HepG2 (cell line): ENCODE results near the gene TRPT1. TPM values are rescaled to one million over a fixed set of nuclear protein-coding genes. Genes with fewer than 3 reads are reported as not detected.

Experiments used
- AKAP8 ChIP-seq: sonication (generic); formaldehyde crosslinking; IDR thresholded peaks from 2 replicates; pipeline ENCODE4 v1.5.1; 2020; ENCODE audit warnings: mild to moderate bottlenecking, missing genetic modification reagents
- ARHGAP35 ChIP-seq: sonication (generic); formaldehyde crosslinking; IDR thresholded peaks from 2 replicates; pipeline ENCODE4 v1.9.0; 2022; ENCODE audit warnings: mild to moderate bottlenecking, inconsistent platforms, moderate library complexity, missing genetic modification reagents, borderline replicate concordance
- ESRRA ChIP-seq: sonication (generic); formaldehyde crosslinking; IDR thresholded peaks from 2 replicates; pipeline ENCODE4 v1.5.1; 2020; ENCODE audit warnings: mild to moderate bottlenecking, low read depth, missing genetic modification reagents
- HOXD1 ChIP-seq: sonication (generic); formaldehyde crosslinking; IDR thresholded peaks from 2 replicates; pipeline ENCODE4 v1.5.0; 2020; ENCODE audit warnings: missing genetic modification reagents
- JUNB ChIP-seq: sonication (generic); formaldehyde crosslinking; IDR thresholded peaks from 2 replicates; pipeline ENCODE4 v1.8.0; 2022; ENCODE audit warnings: missing genetic modification reagents, mild to moderate bottlenecking, borderline replicate concordance
- KDM1A ChIP-seq: IDR thresholded peaks from 2 replicates; pipeline ENCODE4 v1.6.1; 2016; ENCODE audit warnings: missing compliant biosample characterization
- MBD4 ChIP-seq: IDR thresholded peaks from 2 replicates; pipeline ENCODE4 v1.6.1; 2012; ENCODE audit warnings: low read length, inconsistent platforms, borderline replicate concordance
- MTA3 ChIP-seq: sonication (generic); formaldehyde crosslinking; IDR thresholded peaks from 2 replicates; pipeline ENCODE4 v1.4.0; 2020; ENCODE audit warnings: missing genetic modification reagents
- NFYB ChIP-seq: sonication (generic); formaldehyde crosslinking; IDR thresholded peaks from 2 replicates; pipeline ENCODE4 v1.4.0; 2020; ENCODE audit warnings: missing genetic modification reagents
- NR2C2 ChIP-seq: sonication (generic); formaldehyde crosslinking; IDR thresholded peaks from 2 replicates; pipeline ENCODE4 v1.4.0; 2020; ENCODE audit warnings: missing genetic modification reagents, mild to moderate bottlenecking, moderate library complexity, borderline replicate concordance
- RARG ChIP-seq: sonication (generic); formaldehyde crosslinking; IDR thresholded peaks from 2 replicates; pipeline ENCODE4 v1.4.0; 2020; ENCODE audit warnings: low read depth, mild to moderate bottlenecking, missing genetic modification reagents
- SMYD3 ChIP-seq: sonication (generic); formaldehyde crosslinking; IDR thresholded peaks from 2 replicates; pipeline ENCODE4 v1.8.1; 2023; ENCODE audit warnings: mild to moderate bottlenecking, missing genetic modification reagents
- TAF1 ChIP-seq: sonication (generic); formaldehyde crosslinking; IDR thresholded peaks from 2 replicates; pipeline ENCODE4 v1.4.0; 2020; ENCODE audit warnings: missing genetic modification reagents
- ZBTB21 ChIP-seq: sonication (generic); formaldehyde crosslinking; IDR thresholded peaks from 2 replicates; pipeline ENCODE4 v1.4.0; 2020; ENCODE audit warnings: missing genetic modification reagents
- ZBTB38 ChIP-seq: sonication (generic); formaldehyde crosslinking; IDR thresholded peaks from 2 replicates; pipeline ENCODE4 v1.5.1; 2020; ENCODE audit warnings: mild to moderate bottlenecking, missing genetic modification reagents
- ZNF20 ChIP-seq: sonication (generic); formaldehyde crosslinking; IDR thresholded peaks from 2 replicates; pipeline ENCODE4 v1.4.0; 2020; ENCODE audit warnings: mild to moderate bottlenecking, moderate library complexity, missing genetic modification reagents
- ZNF567 ChIP-seq: sonication (generic); formaldehyde crosslinking; IDR thresholded peaks from 2 replicates; pipeline ENCODE4 v1.8.1; 2023; ENCODE audit warnings: mild to moderate bottlenecking, missing genetic modification reagents, borderline replicate concordance
- ZNF570 ChIP-seq: sonication (generic); formaldehyde crosslinking; IDR thresholded peaks from 2 replicates; pipeline ENCODE4 v1.4.0; 2020; ENCODE audit warnings: mild to moderate bottlenecking, missing genetic modification reagents, borderline replicate concordance
- ZNF577 ChIP-seq: sonication (generic); formaldehyde crosslinking; IDR thresholded peaks from 2 replicates; pipeline ENCODE4 v1.4.0; 2020; ENCODE audit warnings: mild to moderate bottlenecking, low read depth, missing genetic modification reagents, borderline replicate concordance
- ZNF713 ChIP-seq: sonication (generic); formaldehyde crosslinking; IDR thresholded peaks from 2 replicates; pipeline ENCODE4 v1.4.0; 2020; ENCODE audit warnings: mild to moderate bottlenecking, missing genetic modification reagents
- ZNF775 ChIP-seq: sonication (generic); formaldehyde crosslinking; IDR thresholded peaks from 2 replicates; pipeline ENCODE4 v1.4.0; 2020; ENCODE audit warnings: missing genetic modification reagents, mild to moderate bottlenecking, moderate library complexity, borderline replicate concordance
- polyA plus RNA-seq, 8 experiments: library from polyadenylated mRNA; depleted of rRNA in 3 of 8; stranded (reverse) in 7 of 8; unstranded in 1 of 8; fragments of >200 nt; fragmentation: Illumina TruSeq in 4 of 8; extraction: Trizol in 4 of 8; gene quantifications; 2 replicates each; pipeline versions ENCODE4 v1.2.1 to v1.2.3, GENCODE V29; 2011 to 2016; ENCODE audit warnings: low read depth in 4 of 8, missing spikeins in 1 of 8, mixed read lengths in 1 of 8; ENCODE audit not compliant: insufficient read depth in 1 of 8
- total RNA-seq, 5 experiments: library from RNA; depleted of rRNA; stranded (reverse); fragments of >200 nt; fragmentation: Illumina TruSeq; extraction: Trizol; gene quantifications; 2 replicates each; pipeline ENCODE4 v1.2.3, GENCODE V29; 2016; ENCODE audit warnings: low read depth in 1 of 5
- TF ChIP-seq, protein P1 (sequence below): sonication (generic); formaldehyde crosslinking; IDR thresholded peaks from 2 replicates; pipeline ENCODE4 v1.5.0; 2020; ENCODE audit warnings: missing genetic modification reagents, mild to moderate bottlenecking, borderline replicate concordance
- TF ChIP-seq, protein P2 (sequence below): sonication (generic); formaldehyde crosslinking; IDR thresholded peaks from 2 replicates; pipeline ENCODE4 v1.4.0; 2020; ENCODE audit warnings: mild to moderate bottlenecking, low read depth, missing genetic modification reagents
- TF ChIP-seq, protein P3 (sequence below): sonication (generic); formaldehyde crosslinking; IDR thresholded peaks from 2 replicates; pipeline ENCODE4 v1.8.0; 2022; ENCODE audit warnings: low read depth, missing genetic modification reagents
- TF ChIP-seq, protein P4 (sequence below): IDR thresholded peaks from 2 replicates; pipeline ENCODE4 v1.6.1; 2016

TRPT1 gene
- total and polyA plus RNA-seq, 2 of the 13 experiments (the other 11 are each of a cell fraction or from before 2014, with no cell fraction given): 24.8 to 40.7 TPM

DNA sequence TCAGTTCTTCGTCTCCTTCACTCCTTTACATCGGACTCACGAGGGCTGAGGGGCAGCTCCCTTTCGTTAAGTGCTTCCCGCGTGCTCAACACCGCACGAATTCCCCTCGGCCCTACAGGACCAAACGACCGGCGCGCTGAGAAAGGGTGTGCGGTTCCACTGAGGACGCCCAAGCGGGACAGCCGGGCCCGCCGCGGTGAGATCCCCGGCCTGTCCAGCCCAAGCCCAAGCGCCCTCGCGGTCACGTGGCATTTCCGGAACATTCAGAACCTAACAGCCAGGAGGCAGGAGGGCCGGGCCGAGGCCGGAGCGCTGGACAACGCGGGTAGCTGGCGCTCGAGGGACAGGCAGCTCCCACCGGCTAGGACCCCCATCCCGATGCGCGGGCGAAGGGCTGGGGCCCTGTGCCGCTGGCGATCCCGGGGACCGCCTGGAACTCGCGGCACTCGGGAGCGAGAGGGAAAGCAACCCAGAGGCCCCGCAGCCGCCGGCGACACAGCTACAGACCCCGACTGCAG, 40.8 kb downstream of the TRPT1 start (continued):
- TF ChIP-seq ZNF570 (CRISPR knock-in tag): peak; percentile 93; the same call in 1 of the 2 replicates
- TF ChIP-seq KDM1A: peak; percentile 45; the same call in 1 of the 2 replicates
- peak; percentile 88; the same call in 1 of the 2 replicates for TF ChIP-seq ARHGAP35 (CRISPR knock-in tag)
- TF ChIP-seq AKAP8 (CRISPR knock-in tag): 0 out of 2 replicates have a peak, but pooled peaks have one; percentile 62
- TF ChIP-seq ZNF577 (CRISPR knock-in tag): no peak
- no peak for TF ChIP-seq MBD4
- TF ChIP-seq, protein P1, sequence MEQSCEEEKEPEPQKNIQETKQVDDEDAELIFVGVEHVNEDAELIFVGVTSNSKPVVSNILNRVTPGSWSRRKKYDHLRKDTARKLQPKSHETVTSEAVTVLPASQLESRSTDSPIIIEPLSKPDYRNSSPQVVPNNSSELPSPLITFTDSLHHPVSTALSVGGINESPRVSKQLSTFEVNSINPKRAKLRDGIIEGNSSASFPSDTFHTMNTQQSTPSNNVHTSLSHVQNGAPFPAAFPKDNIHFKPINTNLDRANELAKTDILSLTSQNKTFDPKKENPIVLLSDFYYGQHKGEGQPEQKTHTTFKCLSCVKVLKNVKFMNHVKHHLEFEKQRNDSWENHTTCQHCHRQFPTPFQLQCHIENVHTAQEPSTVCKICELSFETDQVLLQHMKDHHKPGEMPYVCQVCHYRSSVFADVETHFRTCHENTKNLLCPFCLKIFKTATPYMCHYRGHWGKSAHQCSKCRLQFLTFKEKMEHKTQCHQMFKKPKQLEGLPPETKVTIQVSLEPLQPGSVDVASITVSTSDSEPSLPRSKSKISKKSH (CRISPR knock-in tag): peak; percentile 95
- no peak for TF ChIP-seq NFYB (CRISPR knock-in tag)
- TF ChIP-seq, protein P2, sequence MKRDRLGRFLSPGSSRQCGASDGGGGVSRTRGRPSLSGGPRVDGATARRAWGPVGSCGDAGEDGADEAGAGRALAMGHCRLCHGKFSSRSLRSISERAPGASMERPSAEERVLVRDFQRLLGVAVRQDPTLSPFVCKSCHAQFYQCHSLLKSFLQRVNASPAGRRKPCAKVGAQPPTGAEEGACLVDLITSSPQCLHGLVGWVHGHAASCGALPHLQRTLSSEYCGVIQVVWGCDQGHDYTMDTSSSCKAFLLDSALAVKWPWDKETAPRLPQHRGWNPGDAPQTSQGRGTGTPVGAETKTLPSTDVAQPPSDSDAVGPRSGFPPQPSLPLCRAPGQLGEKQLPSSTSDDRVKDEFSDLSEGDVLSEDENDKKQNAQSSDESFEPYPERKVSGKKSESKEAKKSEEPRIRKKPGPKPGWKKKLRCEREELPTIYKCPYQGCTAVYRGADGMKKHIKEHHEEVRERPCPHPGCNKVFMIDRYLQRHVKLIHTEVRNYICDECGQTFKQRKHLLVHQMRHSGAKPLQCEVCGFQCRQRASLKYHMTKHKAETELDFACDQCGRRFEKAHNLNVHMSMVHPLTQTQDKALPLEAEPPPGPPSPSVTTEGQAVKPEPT: peak; percentile 89
- 0 out of 2 replicates have a peak, but pooled peaks have one; percentile 77 for TF ChIP-seq MTA3 (CRISPR knock-in tag)
- TF ChIP-seq, protein P3, sequence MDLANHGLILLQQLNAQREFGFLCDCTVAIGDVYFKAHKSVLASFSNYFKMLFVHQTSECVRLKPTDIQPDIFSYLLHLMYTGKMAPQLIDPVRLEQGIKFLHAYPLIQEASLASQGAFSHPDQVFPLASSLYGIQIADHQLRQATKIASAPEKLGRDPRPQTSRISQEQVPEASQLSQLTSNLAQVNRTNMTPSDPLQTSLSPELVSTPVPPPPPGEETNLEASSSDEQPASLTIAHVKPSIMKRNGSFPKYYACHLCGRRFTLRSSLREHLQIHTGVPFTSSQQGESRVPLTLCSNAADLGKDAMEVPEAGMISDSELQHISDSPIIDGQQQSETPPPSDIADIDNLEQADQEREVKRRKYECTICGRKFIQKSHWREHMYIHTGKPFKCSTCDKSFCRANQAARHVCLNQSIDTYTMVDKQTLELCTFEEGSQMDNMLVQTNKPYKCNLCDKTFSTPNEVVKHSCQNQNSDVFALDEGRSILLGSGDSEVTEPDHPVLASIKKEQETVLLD (CRISPR knock-in tag): no peak; the same call in 1 of the 2 replicates
- TF ChIP-seq, protein P4, sequence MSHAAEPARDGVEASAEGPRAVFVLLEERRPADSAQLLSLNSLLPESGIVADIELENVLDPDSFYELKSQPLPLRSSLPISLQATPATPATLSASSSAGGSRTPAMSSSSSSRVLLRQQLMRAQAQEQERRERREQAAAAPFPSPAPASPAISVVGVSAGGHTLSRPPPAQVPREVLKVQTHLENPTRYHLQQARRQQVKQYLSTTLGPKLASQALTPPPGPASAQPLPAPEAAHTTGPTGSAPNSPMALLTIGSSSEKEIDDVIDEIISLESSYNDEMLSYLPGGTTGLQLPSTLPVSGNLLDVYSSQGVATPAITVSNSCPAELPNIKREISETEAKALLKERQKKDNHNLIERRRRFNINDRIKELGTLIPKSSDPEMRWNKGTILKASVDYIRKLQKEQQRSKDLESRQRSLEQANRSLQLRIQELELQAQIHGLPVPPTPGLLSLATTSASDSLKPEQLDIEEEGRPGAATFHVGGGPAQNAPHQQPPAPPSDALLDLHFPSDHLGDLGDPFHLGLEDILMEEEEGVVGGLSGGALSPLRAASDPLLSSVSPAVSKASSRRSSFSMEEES (CRISPR knock-in tag): peak; percentile 86
- TF ChIP-seq ZNF713: 0 out of 2 replicates have a peak, but pooled peaks have one; percentile 75
- peak; percentile 94 for TF ChIP-seq SMYD3
- TF ChIP-seq ZBTB21 (CRISPR knock-in tag): no peak; the same call in 1 of the 2 replicates
- TF ChIP-seq TAF1 (CRISPR knock-in tag): peak; percentile 91
- peak; percentile 80 for TF ChIP-seq ZNF775
- TF ChIP-seq ESRRA (CRISPR knock-in tag): peak; percentile 90
- TF ChIP-seq ZNF20 (CRISPR knock-in tag): peak; percentile 56; the same call in 1 of the 2 replicates
- peak; percentile 94 for TF ChIP-seq ZNF567 (CRISPR knock-in tag)
- TF ChIP-seq NR2C2: peak; percentile 63; the same call in 1 of the 2 replicates
- peak; percentile 73 for TF ChIP-seq JUNB (CRISPR knock-in tag)
- 0 out of 2 replicates have a peak, but pooled peaks have one; percentile 76 for TF ChIP-seq RARG (CRISPR knock-in tag)
- TF ChIP-seq HOXD1 (CRISPR knock-in tag): 0 out of 2 replicates have a peak, but pooled peaks have one; percentile 34
- peak; percentile 84 for TF ChIP-seq ZBTB38 (CRISPR knock-in tag)
